PC-3 (cell line): Measurements from ENCODE around the gene AMY1A.

Experiments
- CTCF ChIP-seq: fragments of 300-600 bp; sonication (generic); conservative IDR thresholded peaks from 2 replicates; pipeline ENCODE4 v1.5.1; 2017; ENCODE audit warnings: antibody characterized with exemption, low read depth, mild to moderate bottlenecking, low read length
- EZH2 ChIP-seq: fragments of 300-600 bp; sonication (generic); IDR thresholded peaks from one replicate; pipeline ENCODE4 v1.6.1; 2017; ENCODE audit warnings: antibody characterized with exemption, mild to moderate bottlenecking, low read length; ENCODE audit not compliant: unreplicated experiment

- TF ChIP-seq CTCF = no peak
- TF ChIP-seq EZH2 = no peak
These were observed 39.2 kb upstream of the AMY1A start for GRCh38 chr1:103616362-103616761.
